Stomach (tissue), 9 donors: ENCODE results near the gene COL4A2. TPM values are rescaled to one million over a fixed set of nuclear protein-coding genes. Genes with fewer than 3 reads are reported as not detected.
A peak's percentile ranks its signal among the peaks of the same experiment; 100 is the strongest.

Experiments used
- DNase-seq, 2 donors: peaks; one replicate each; pipeline versions ENCODE4 v3.0.0 to v3.0.0-alpha.2; 2013 to 2019
- H3K27ac ChIP-seq, 5 donors: fragments of 200-600 bp in 4 of 5; sonication (generic) in 4 of 5; one replicate each; pipeline ENCODE4 v1.5.1; 2013 to 2019; ENCODE audit warnings: mild to moderate bottlenecking in 1 of 5, moderate library complexity in 1 of 5
- H3K27me3 ChIP-seq, 3 donors: fragments of 200-600 bp; sonication (generic); one replicate each; pipeline ENCODE4 v1.5.1; 2017 to 2019; ENCODE audit warnings: mixed run types in 1 of 3
- H3K36me3 ChIP-seq, 4 donors: fragments of 200-600 bp; sonication (generic); 1 replicate in 3 of 4; 2 replicates in 1 of 4; pipeline ENCODE4 v1.5.1; 2016 to 2019
- H3K4me1 ChIP-seq, 4 donors: fragments of 200-600 bp; sonication (generic); one replicate each; pipeline ENCODE4 v1.5.1; 2016 to 2019
- H3K4me3 ChIP-seq, 4 donors: fragments of 200-600 bp; sonication (generic) in 3 of 4; one replicate each; pipeline ENCODE4 v1.5.1; 2016 to 2019; ENCODE audit warnings: mild to moderate bottlenecking in 1 of 4
- H3K9me3 ChIP-seq, 4 donors: fragments of 200-600 bp; sonication (generic); one replicate each; pipeline ENCODE4 v1.5.1; 2016 to 2019
- EP300 ChIP-seq: sonication (generic); formaldehyde crosslinking; IDR thresholded peaks from one replicate; pipeline ENCODE4 v1.6.1; 2017; ENCODE audit warnings: antibody characterized with exemption
- POLR2A ChIP-seq, 4 donors: fragments of 450-650 bp; IDR thresholded peaks; one replicate each; pipeline ENCODE4 v1.6.1; 2016; ENCODE audit warnings: antibody characterized with exemption in 4 of 4, control low read depth in 2 of 4, mild to moderate bottlenecking in 1 of 4, moderate library complexity in 1 of 4
- POLR2AphosphoS5 ChIP-seq, 3 donors: sonication (generic); formaldehyde crosslinking; IDR thresholded peaks; one replicate each; pipeline ENCODE4 v1.6.1; 2016; ENCODE audit warnings: antibody characterized with exemption in 3 of 3
- WGBS, 5 donors: extraction: QIAGEN DNeasy Blood & Tissue Kit in 3 of 5; methylation state at CpG; one replicate each; pipeline versions ENCODE4 v1.1.5 to v1.1.7; 2013 to 2018; 5-methylcytosine and 5-hydroxymethylcytosine counted together
- intact Hi-C: fragments of 100-400 bp; cut with DNase I; formaldehyde crosslinking; loops from one replicate; pipeline ENCODE4 v1.15.1; 2023; ENCODE audit warnings: low total_unique reads
- polyA plus RNA-seq, 3 donors: library from polyadenylated mRNA; stranded (reverse); fragments of 200-250 nt; gene quantifications; one replicate each; pipeline ENCODE4 v1.2.3, GENCODE V29; 2013
- total RNA-seq, 5 donors: library from RNA; depleted of rRNA; stranded (reverse); fragments of >200 nt; gene quantifications; one replicate each; pipeline versions ENCODE4 v1.1.0 to v1.2.3, GENCODE V29; 2014 to 2016
- TF ChIP-seq, protein P1 (sequence below), 7 experiments: fragments of 450-650 bp in 4 of 7; fragments of 200-600 bp in 3 of 7; sonication (generic) in 3 of 7; IDR thresholded peaks; one replicate each; pipeline ENCODE4 v1.5.1; 2016 to 2019; ENCODE audit warnings: antibody characterized with exemption in 7 of 7, control low read depth in 2 of 7, mild to moderate bottlenecking in 1 of 7
- donor health status: healthy with polysubstance abuse.
- donor health status: Bipolar disorder and iron deficiency.
- donor health status: healthy.

The COL4A2 gene
- total and polyA plus RNA-seq, 8 donors: 24.0 to 531 (median 214) TPM

DNA sequence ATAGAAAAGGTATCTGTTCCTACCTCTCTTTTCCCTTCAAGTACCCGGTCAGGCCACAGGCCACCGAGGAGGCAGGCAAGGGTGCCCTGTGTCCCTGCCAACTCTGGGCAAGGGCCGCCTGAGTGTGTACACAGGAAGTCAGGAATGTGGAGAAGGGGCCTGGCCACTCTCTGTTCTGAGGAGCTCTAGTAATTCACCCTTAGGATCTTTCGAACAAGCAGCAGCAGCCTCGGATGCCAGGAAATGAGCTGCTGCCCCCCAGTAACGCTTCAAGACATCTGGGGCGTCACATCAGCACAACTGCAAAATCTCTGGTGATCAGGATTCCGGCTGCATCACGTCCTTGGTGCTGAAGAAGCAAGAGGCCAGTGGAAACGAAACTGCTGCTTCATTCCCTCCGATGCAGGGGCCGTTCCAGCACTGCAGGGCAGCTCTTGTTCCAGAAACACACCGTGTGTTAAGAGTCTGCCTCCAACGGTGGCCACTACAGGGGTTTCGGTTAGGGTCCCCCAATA, 252.4 kb downstream of the COL4A2 start:
- Histone ChIP-seq H3K4me3 (peak overlapping the region; percentile 65 to 89 (median 74)), H3K36me3 (peaks cover 0 to 17% (median 5%) of the 10 kb centered on the region in 4 donors), H3K27me3 (no peaks in the 10 kb centered on the region), H3K27ac (peak overlapping the region; percentile 81 to 98 (median 95)), H3K4me1 (peaks cover 25 to 82% (median 77%) of the 10 kb centered on the region in 4 donors), H3K9me3 (no peaks in the 10 kb centered on the region)
- TF ChIP-seq, protein P1, sequence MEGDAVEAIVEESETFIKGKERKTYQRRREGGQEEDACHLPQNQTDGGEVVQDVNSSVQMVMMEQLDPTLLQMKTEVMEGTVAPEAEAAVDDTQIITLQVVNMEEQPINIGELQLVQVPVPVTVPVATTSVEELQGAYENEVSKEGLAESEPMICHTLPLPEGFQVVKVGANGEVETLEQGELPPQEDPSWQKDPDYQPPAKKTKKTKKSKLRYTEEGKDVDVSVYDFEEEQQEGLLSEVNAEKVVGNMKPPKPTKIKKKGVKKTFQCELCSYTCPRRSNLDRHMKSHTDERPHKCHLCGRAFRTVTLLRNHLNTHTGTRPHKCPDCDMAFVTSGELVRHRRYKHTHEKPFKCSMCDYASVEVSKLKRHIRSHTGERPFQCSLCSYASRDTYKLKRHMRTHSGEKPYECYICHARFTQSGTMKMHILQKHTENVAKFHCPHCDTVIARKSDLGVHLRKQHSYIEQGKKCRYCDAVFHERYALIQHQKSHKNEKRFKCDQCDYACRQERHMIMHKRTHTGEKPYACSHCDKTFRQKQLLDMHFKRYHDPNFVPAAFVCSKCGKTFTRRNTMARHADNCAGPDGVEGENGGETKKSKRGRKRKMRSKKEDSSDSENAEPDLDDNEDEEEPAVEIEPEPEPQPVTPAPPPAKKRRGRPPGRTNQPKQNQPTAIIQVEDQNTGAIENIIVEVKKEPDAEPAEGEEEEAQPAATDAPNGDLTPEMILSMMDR (IDR thresholded peaks at IDR 0.05): no peak
- peak; percentile 1 to 74 (median 69) for TF ChIP-seq POLR2AphosphoS5 (IDR thresholded peaks at IDR 0.05)
- 9 to 37% (median 18%) methylated on average over 14 to 15 of the region's 15 CpGs for WGBS, 5 donors
- peak; percentile 85 to 91 for DNase-seq
- intact Hi-C loops: no loop called here

DNA sequence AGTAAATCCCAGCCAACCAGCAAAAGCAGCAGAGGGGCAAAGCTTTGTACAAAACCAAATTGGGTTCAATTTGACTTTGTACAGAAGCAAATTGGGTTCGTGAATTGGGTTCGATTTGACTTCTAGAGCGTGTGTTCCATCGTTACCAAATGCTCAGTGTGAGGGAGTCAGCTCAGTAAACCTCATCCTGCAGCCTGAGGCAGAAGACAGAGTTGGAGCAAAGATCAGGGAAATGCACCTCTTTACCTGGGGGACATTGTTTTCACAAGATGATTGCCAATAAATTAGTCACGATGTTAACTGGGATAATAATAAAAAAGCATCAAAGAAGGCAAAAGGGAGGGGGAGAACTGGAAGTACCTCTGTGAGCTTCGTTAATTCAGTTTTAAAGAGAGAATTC, 252.9 kb downstream of the COL4A2 start:
- Histone ChIP-seq H3K27ac (peak overlapping the region; percentile 81 to 98 (median 95)), H3K9me3 (no peaks in the 10 kb centered on the region), H3K36me3 (peaks cover 0 to 12% (median 5%) of the 10 kb centered on the region in 4 donors), H3K27me3 (no peaks in the 10 kb centered on the region), H3K4me1 (peaks cover 27 to 82% (median 77%) of the 10 kb centered on the region in 4 donors), H3K4me3 (peak overlapping the region; percentile 65 to 89 (median 74))
- intact Hi-C loops: no loop called here
- 13 to 36% (median 31%) methylated on average over 6 of the region's 6 CpGs for WGBS, 5 donors
- DNase-seq: no peak
- no peak for TF ChIP-seq EP300
- TF ChIP-seq, protein P1 (IDR thresholded peaks at IDR 0.05): no peak
- no peak for TF ChIP-seq POLR2AphosphoS5 (IDR thresholded peaks at IDR 0.05)
- no peak for TF ChIP-seq POLR2A (IDR thresholded peaks at IDR 0.05)

DNA sequence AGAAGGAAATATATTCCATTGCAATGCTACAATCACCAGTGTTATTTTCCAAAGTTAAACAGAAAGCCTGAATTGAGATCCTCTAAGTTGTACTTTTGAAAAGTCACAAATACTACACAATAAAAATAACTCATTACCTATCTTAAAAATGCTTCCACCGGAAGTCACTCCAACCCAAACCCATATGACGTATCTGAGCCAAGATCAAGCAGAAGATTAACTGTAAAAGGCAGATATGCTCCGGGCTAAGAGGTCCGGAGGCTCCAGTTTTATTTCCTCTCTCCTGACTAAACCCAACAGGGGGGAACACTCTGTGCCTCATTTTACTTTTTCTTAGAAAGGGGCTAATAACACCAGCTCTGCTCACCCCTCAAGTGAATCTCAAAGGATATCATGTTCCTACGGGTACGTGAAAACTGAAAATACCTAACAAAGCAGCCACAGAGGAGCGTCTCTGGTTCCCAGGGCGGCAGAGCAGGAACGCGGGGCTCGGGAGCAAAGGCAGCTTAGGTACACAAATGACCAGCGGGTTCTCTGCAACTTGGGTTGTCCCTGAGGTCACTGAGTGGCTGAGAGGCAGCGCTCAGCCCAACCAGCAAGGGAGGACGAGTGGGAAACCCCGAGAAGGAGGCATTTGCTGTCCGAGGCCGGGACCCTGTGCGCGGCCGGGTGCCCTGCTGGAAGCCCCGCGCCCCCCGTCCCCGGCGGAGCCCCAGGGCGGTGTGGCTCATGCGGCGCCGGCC, 253.7 kb downstream of the COL4A2 start:
- intact Hi-C loops: no loop called here
- peak; percentile 29 to 63 (median 59) for TF ChIP-seq POLR2AphosphoS5 (IDR thresholded peaks at IDR 0.05)
- TF ChIP-seq, protein P1 (IDR thresholded peaks at IDR 0.05): no peak
- peak; percentile 57 to 72 for DNase-seq
- Histone ChIP-seq H3K36me3 (peaks cover 0 to 11% (median 3%) of the 10 kb centered on the region in 4 donors), H3K4me1 (peaks cover 24 to 82% (median 74%) of the 10 kb centered on the region in 4 donors), H3K9me3 (no peaks in the 10 kb centered on the region), H3K27me3 (no peaks in the 10 kb centered on the region), H3K4me3 (peak overlapping the region; percentile 65 to 89 (median 74)), H3K27ac (peak overlapping the region; percentile 86 to 98 (median 96))
- WGBS, 5 donors: 1 to 2% (median 1%) methylated on average over 22 to 29 of the region's 29 CpGs

DNA sequence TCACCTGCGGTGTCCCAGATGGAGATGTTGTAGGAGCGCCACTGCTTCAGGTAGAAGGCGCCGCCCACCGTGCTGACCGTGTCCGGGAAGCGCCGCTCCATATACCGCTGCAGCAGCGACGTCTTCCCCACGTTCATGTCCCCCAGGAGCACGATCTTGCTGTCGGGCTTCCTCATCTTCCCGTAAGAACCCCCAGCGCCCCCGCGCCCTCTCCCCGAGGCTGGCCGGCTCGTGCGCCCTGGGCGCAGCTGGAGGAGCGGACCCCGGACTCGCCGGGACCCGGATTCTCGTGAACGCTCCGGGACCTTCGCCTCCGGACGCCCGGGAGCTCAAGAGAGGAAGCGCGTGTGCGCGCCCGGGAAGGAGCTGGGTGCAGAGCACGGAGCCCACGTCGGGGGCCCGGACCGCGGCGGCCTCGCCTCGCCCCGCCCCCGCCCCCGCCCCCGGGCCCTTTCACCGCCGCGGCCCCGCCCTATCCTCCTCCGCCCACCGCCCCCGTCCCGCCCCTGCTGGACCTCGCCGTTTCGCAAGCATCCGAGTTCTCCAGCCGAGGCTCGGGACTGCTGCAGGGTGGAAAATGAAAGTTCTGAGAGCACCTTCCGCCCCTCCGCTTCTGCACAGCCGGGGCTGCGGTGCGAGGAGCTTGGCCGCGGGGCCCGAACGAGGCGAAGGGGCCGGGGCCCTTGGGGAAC, 254.4 kb downstream of the COL4A2 start, which contains the start of gene RAB20:
RAB20 (minus strand) TSS at position 379 of the 692 bp plus-strand sequence; CDS start at position 176, 203 bp downstream.
- Histone ChIP-seq H3K27ac (peak within 1 kb of the TSS; percentile 86 to 98 (median 96)), H3K4me1 (peaks cover 23 to 75% (median 68%) of the 10 kb centered on the region in 4 donors), H3K9me3 (no peaks in the 10 kb centered on the region), H3K27me3 (no peaks in the 10 kb centered on the region), H3K4me3 (peak within 1 kb of the TSS; percentile 65 to 89 (median 74)), H3K36me3 (peaks cover 0 to 8% (median 3%) of the 10 kb centered on the region in 4 donors)
- peak; percentile 92 to 95 for DNase-seq
- 0 to 1% (median 1%) methylated on average over 19 to 79 of the region's 79 CpGs for WGBS, 5 donors
- TF ChIP-seq POLR2AphosphoS5 (IDR thresholded peaks at IDR 0.05) (peak; percentile 51 to 88 (median 88)), POLR2A (IDR thresholded peaks at IDR 0.05) (peak in 1 of 4 donors; percentile 59), EP300 (no peak)
- intact Hi-C loops: no loop called here
